GM19455 (cell line): ENCODE data around the gene NOSIP.

Experiments
- ATAC-seq: cut with Tn5 transposase; IDR thresholded peaks from one replicate; pipeline ENCODE4 v1.9.1; 2021; ENCODE audit not compliant: unreplicated experiment

The NOSIP gene

GRCh38 chr19:49595819-49596404 is 15.6 kb upstream of the NOSIP start:
- ATAC-seq = no peak

- ATAC-seq = no peak
Observed at GRCh38 chr19:49594993-49595818, 14.8 kb upstream of the NOSIP start.

- ATAC-seq = no peak
Observed at GRCh38 chr19:49594157-49594992, 14.0 kb upstream of the NOSIP start.

GRCh38 chr19:49593233-49594113 is 13.1 kb upstream of the NOSIP start:
- peak; percentile 45 for ATAC-seq

- no peak for ATAC-seq
Observed at GRCh38 chr19:49592486-49593232, 12.3 kb upstream of the NOSIP start.

- ATAC-seq = no peak
Observed at GRCh38 chr19:49591731-49592485, 11.6 kb upstream of the NOSIP start.

GRCh38 chr19:49590971-49591730 is 10.8 kb upstream of the NOSIP start, which contains the start of gene PRR12:
TSS of gene PRR12 (plus strand) at chr19:49591182. CDS start at chr19:49591655, 473 bp downstream.
- no peak for ATAC-seq

GRCh38 chr19:49590071-49590970 is 10.0 kb upstream of the NOSIP start:
- peak; percentile 56 for ATAC-seq

- ATAC-seq = no peak
Observed at GRCh38 chr19:49589502-49589905, 9.1 kb upstream of the NOSIP start.

- no peak for ATAC-seq
Observed at GRCh38 chr19:49588365-49589122, 8.2 kb upstream of the NOSIP start.

- ATAC-seq = no peak
Observed at GRCh38 chr19:49587227-49587626, 6.9 kb upstream of the NOSIP start.

GRCh38 chr19:49585023-49585422 is 4.7 kb upstream of the NOSIP start:
- ATAC-seq = no peak

- ATAC-seq = no peak
Observed at GRCh38 chr19:49583239-49583638, 2.9 kb upstream of the NOSIP start.

- ATAC-seq = no peak
Observed at GRCh38 chr19:49581007-49581508, 702 bp upstream of the NOSIP start, which contains the start of gene PRRG2. TSS of gene PRRG2 (plus strand) at chr19:49581316. CDS start at chr19:49583220, 1,904 bp downstream.

- no peak for ATAC-seq
Observed at GRCh38 chr19:49579947-49580263, 451 bp downstream of the NOSIP start.

- no peak for ATAC-seq
Observed at GRCh38 chr19:49579193-49579592, 1.2 kb downstream of the NOSIP start.
